GM23338 (cell line): Measurements from ENCODE around the gene PRMT7. TPM values are rescaled to one million over a fixed set of nuclear protein-coding genes. Genes with fewer than 3 reads are reported as not detected.

Source experiments
- ATAC-seq: fragments of 200-7000 bp; cut with Tn5 transposase; 3 replicates; pipeline ENCODE4 v1.9.1; 2020
- DNase-seq: peaks from one replicate; pipeline ENCODE4 v3.0.0-alpha.2; 2015; ENCODE audit warnings: low spot score
- H2AFZ ChIP-seq: fragments of 200-600 bp; sonication (generic); 2 replicates; pipeline ENCODE4 v1.8.0; 2016; ENCODE audit warnings: antibody characterized with exemption, mild to moderate bottlenecking, moderate library complexity
- H3F3A ChIP-seq: fragments of 200-600 bp; sonication (generic); replicated peaks from 2 replicates; pipeline ENCODE4 v1.8.0; 2017; ENCODE audit warnings: antibody characterized with exemption, mixed run types, low read depth
- H3K27ac ChIP-seq: fragments of 200-600 bp; sonication (generic); 2 replicates; pipeline ENCODE4 v1.6.1; 2016; ENCODE audit warnings: low read depth
- H3K27me3 ChIP-seq: fragments of 200-600 bp; sonication (generic); 2 replicates; pipeline ENCODE4 v1.8.0; 2016; ENCODE audit warnings: mild to moderate bottlenecking, mixed run types, moderate library complexity; ENCODE audit not compliant: insufficient read depth
- H3K36me3 ChIP-seq: fragments of 200-600 bp; sonication (generic); 2 replicates; pipeline ENCODE4 v1.8.0; 2016; ENCODE audit warnings: mild to moderate bottlenecking; ENCODE audit not compliant: insufficient read depth
- H3K4me1 ChIP-seq: fragments of 200-600 bp; sonication (generic); 2 replicates; pipeline ENCODE4 v1.8.0; 2016; ENCODE audit warnings: mild to moderate bottlenecking, moderate library complexity; ENCODE audit not compliant: insufficient read depth
- H3K4me2 ChIP-seq: fragments of 200-600 bp; sonication (generic); 2 replicates; pipeline ENCODE4 v1.7.1; 2017; ENCODE audit warnings: mixed run types
- H3K4me3 ChIP-seq: fragments of 200-600 bp; sonication (generic); 2 replicates; pipeline ENCODE4 v1.6.1; 2016; ENCODE audit warnings: mixed run types
- H3K79me2 ChIP-seq: fragments of 200-600 bp; sonication (generic); replicated peaks from 2 replicates; pipeline ENCODE4 v1.8.0; 2017; ENCODE audit warnings: mild to moderate bottlenecking; ENCODE audit not compliant: insufficient read depth
- H3K9me2 ChIP-seq: fragments of 200-600 bp; sonication (generic); 2 replicates; pipeline ENCODE4 v1.8.0; 2017; ENCODE audit not compliant: insufficient read depth
- H4K20me1 ChIP-seq: fragments of 200-600 bp; sonication (generic); replicated peaks from 2 replicates; pipeline ENCODE4 v1.8.0; 2017; ENCODE audit warnings: mild to moderate bottlenecking; ENCODE audit not compliant: insufficient read depth
- H3K27ac Mint-ChIP-seq: 2 replicates; pipeline ENCODE4 v1.8.0; 2020; ENCODE audit warnings: inconsistent platforms, mild to moderate bottlenecking, moderate library complexity, mixed read lengths
- H3K27me3 Mint-ChIP-seq: 3 replicates; pipeline ENCODE4 v1.8.0; 2022; ENCODE audit warnings: low read depth, mild to moderate bottlenecking, moderate library complexity, mixed read lengths, inconsistent platforms; ENCODE audit not compliant: insufficient read depth, poor library complexity
- H3K36me3 Mint-ChIP-seq: 3 replicates; pipeline ENCODE4 v1.8.0; 2021; ENCODE audit warnings: low read depth, mild to moderate bottlenecking, inconsistent platforms, moderate library complexity, mixed read lengths
- H3K4me1 Mint-ChIP-seq: 3 replicates; pipeline ENCODE4 v1.8.0; 2020; ENCODE audit warnings: mild to moderate bottlenecking, inconsistent platforms, mixed read lengths
- H3K4me3 Mint-ChIP-seq: 3 replicates; pipeline ENCODE4 v1.8.0; 2021; ENCODE audit warnings: moderate library complexity, mild to moderate bottlenecking, inconsistent platforms, mixed read lengths
- H3K9me3 Mint-ChIP-seq: 3 replicates; pipeline ENCODE4 v1.8.0; 2020; ENCODE audit warnings: moderate library complexity, mild to moderate bottlenecking, inconsistent platforms, mixed read lengths
- EZH2phosphoT487 ChIP-seq: fragments of 200-600 bp; sonication (generic); IDR thresholded peaks from one replicate; pipeline ENCODE4 v1.8.1; 2018; ENCODE audit warnings: antibody characterized with exemption; ENCODE audit not compliant: unreplicated experiment
- polyA plus RNA-seq: library from polyadenylated mRNA; unstranded; fragments of >200 nt; fragmentation: Nextera tagmentation; extraction: Ambion mirVana; gene quantifications from 2 replicates; pipeline ENCODE4 v1.2.1, GENCODE V29; 2016
- total RNA-seq: library from RNA; depleted of rRNA; stranded (reverse); fragments of >200 nt; shearing (Covaris generic); gene quantifications from 2 replicates; pipeline ENCODE4 v1.2.3, GENCODE V29; 2014
- TF ChIP-seq, protein P1 (sequence below): IDR thresholded peaks from one replicate; pipeline ENCODE4 v1.6.1; 2018; ENCODE audit warnings: antibody characterized with exemption; ENCODE audit not compliant: unreplicated experiment
- TF ChIP-seq, protein P2 (sequence below): IDR thresholded peaks from 2 replicates; pipeline ENCODE4 v1.6.1; 2016; ENCODE audit warnings: antibody characterized with exemption
- TF ChIP-seq, protein P3 (sequence below): fragments of 250-450 bp; sonication (Bioruptor Pico); IDR thresholded peaks from 2 replicates; pipeline ENCODE4 v1.5.0; 2020; ENCODE audit warnings: mild to moderate bottlenecking, moderate library complexity

Gene PRMT7
- total and polyA plus RNA-seq, 2 experiments from 2014 or later, result 20.2 to 65.3 TPM

DNA sequence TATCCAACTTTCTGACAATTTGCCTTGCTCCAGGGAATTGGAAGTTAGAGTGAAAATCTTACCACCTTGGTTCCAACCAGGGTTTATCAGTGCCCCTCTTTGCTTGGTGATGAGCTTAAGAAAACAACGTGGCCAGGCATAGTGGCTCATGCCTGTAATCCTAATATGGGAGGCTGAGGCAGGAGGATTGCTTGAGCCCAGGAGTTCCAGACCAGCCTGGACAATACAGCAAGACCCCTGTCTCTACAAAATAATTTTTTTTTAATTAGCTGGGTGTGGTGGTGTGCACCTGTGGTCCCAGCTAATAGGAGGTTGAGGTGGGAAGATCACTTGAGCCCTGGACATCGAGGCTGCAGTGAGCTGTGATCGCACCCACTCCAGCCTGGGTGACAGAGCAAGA, 25.1 kb upstream of the PRMT7 start:
- H3K27ac ChIP-seq, result no peak overlapping the region
- H3K4me2 ChIP-seq, result no peak overlapping the region
- no peak overlapping the region for H3K4me3 ChIP-seq
- Mint-ChIP-seq H3K4me1 (peaks cover 8% of the 10 kb centered on the region), H3K27ac (no peak overlapping the region), H3K9me3 (no peaks in the 10 kb centered on the region), H3K27me3 (no peaks in the 10 kb centered on the region), H3K36me3 (peaks cover 23% of the 10 kb centered on the region; the same call in 2 of the 3 replicates), H3K4me3 (no peak overlapping the region)
- TF ChIP-seq, protein P1, sequence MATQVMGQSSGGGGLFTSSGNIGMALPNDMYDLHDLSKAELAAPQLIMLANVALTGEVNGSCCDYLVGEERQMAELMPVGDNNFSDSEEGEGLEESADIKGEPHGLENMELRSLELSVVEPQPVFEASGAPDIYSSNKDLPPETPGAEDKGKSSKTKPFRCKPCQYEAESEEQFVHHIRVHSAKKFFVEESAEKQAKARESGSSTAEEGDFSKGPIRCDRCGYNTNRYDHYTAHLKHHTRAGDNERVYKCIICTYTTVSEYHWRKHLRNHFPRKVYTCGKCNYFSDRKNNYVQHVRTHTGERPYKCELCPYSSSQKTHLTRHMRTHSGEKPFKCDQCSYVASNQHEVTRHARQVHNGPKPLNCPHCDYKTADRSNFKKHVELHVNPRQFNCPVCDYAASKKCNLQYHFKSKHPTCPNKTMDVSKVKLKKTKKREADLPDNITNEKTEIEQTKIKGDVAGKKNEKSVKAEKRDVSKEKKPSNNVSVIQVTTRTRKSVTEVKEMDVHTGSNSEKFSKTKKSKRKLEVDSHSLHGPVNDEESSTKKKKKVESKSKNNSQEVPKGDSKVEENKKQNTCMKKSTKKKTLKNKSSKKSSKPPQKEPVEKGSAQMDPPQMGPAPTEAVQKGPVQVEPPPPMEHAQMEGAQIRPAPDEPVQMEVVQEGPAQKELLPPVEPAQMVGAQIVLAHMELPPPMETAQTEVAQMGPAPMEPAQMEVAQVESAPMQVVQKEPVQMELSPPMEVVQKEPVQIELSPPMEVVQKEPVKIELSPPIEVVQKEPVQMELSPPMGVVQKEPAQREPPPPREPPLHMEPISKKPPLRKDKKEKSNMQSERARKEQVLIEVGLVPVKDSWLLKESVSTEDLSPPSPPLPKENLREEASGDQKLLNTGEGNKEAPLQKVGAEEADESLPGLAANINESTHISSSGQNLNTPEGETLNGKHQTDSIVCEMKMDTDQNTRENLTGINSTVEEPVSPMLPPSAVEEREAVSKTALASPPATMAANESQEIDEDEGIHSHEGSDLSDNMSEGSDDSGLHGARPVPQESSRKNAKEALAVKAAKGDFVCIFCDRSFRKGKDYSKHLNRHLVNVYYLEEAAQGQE, result no peak
- TF ChIP-seq, protein P2, sequence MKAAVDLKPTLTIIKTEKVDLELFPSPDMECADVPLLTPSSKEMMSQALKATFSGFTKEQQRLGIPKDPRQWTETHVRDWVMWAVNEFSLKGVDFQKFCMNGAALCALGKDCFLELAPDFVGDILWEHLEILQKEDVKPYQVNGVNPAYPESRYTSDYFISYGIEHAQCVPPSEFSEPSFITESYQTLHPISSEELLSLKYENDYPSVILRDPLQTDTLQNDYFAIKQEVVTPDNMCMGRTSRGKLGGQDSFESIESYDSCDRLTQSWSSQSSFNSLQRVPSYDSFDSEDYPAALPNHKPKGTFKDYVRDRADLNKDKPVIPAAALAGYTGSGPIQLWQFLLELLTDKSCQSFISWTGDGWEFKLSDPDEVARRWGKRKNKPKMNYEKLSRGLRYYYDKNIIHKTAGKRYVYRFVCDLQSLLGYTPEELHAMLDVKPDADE, result no peak
- TF ChIP-seq, protein P3, sequence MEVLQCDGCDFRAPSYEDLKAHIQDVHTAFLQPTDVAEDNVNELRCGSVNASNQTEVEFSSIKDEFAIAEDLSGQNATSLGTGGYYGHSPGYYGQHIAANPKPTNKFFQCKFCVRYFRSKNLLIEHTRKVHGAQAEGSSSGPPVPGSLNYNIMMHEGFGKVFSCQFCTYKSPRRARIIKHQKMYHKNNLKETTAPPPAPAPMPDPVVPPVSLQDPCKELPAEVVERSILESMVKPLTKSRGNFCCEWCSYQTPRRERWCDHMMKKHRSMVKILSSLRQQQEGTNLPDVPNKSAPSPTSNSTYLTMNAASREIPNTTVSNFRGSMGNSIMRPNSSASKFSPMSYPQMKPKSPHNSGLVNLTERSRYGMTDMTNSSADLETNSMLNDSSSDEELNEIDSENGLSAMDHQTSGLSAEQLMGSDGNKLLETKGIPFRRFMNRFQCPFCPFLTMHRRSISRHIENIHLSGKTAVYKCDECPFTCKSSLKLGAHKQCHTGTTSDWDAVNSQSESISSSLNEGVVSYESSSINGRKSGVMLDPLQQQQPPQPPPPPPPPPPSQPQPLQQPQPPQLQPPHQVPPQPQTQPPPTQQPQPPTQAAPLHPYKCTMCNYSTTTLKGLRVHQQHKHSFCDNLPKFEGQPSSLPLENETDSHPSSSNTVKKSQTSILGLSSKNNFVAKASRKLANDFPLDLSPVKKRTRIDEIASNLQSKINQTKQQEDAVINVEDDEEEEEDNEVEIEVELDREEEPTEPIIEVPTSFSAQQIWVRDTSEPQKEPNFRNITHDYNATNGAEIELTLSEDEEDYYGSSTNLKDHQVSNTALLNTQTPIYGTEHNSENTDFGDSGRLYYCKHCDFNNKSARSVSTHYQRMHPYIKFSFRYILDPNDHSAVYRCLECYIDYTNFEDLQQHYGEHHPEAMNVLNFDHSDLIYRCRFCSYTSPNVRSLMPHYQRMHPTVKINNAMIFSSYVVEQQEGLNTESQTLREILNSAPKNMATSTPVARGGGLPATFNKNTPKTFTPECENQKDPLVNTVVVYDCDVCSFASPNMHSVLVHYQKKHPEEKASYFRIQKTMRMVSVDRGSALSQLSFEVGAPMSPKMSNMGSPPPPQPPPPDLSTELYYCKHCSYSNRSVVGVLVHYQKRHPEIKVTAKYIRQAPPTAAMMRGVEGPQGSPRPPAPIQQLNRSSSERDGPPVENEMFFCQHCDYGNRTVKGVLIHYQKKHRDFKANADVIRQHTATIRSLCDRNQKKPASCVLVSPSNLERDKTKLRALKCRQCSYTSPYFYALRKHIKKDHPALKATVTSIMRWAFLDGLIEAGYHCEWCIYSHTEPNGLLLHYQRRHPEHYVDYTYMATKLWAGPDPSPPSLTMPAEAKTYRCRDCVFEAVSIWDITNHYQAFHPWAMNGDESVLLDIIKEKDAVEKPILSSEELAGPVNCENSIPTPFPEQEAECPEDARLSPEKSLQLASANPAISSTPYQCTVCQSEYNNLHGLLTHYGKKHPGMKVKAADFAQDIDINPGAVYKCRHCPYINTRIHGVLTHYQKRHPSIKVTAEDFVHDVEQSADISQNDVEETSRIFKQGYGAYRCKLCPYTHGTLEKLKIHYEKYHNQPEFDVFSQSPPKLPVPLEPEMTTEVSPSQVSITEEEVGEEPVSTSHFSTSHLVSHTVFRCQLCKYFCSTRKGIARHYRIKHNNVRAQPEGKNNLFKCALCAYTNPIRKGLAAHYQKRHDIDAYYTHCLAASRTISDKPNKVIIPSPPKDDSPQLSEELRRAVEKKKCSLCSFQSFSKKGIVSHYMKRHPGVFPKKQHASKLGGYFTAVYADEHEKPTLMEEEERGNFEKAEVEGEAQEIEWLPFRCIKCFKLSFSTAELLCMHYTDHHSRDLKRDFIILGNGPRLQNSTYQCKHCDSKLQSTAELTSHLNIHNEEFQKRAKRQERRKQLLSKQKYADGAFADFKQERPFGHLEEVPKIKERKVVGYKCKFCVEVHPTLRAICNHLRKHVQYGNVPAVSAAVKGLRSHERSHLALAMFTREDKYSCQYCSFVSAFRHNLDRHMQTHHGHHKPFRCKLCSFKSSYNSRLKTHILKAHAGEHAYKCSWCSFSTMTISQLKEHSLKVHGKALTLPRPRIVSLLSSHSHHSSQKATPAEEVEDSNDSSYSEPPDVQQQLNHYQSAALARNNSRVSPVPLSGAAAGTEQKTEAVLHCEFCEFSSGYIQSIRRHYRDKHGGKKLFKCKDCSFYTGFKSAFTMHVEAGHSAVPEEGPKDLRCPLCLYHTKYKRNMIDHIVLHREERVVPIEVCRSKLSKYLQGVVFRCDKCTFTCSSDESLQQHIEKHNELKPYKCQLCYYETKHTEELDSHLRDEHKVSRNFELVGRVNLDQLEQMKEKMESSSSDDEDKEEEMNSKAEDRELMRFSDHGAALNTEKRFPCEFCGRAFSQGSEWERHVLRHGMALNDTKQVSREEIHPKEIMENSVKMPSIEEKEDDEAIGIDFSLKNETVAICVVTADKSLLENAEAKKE (CRISPR knock-in tag), result no peak
- TF ChIP-seq EZH2phosphoT487, result no peak
- no peaks in the 10 kb centered on the region for H3K79me2 ChIP-seq
- H3K9me2 ChIP-seq, result no peaks in the 10 kb centered on the region
- no peak overlapping the region for H2AFZ ChIP-seq
- H3K4me1 ChIP-seq, result no peaks in the 10 kb centered on the region
- H3K36me3 ChIP-seq, result peaks cover 4% of the 10 kb centered on the region; the same call in 1 of the 2 replicates
- DNase-seq, result no peak
- H4K20me1 ChIP-seq, result peaks cover 6% of the 10 kb centered on the region; the same call in 1 of the 2 replicates
- no peaks in the 10 kb centered on the region for H3K27me3 ChIP-seq
- no peak for ATAC-seq
- H3F3A ChIP-seq, result no peaks in the 10 kb centered on the region
